ENCODE data around the gene KLHL17.

Gene KLHL17

GRCh38 chr1:930633-931138 is 29.7 kb upstream of the KLHL17 start:
- Histone ChIP-seq H3K4me3 (ENCODE audit: low read depth in 1 of 5, low read length in 5 of 5) (no peak overlapping the region), H3K27me3 (ENCODE audit: control insufficient read depth in 5 of 5, insufficient read depth in 4 of 5, low read length in 5 of 5) (peaks cover 38 to 64% (median 58%) of the 10 kb centered on the region in 5 donors), H3K9ac (ENCODE audit: low read length in 5 of 5) (no peak overlapping the region), H3K4me1 (ENCODE audit: control insufficient read depth in 5 of 5, insufficient read depth in 5 of 5, low read length in 5 of 5) (peaks cover 0 to 10% (median 3%) of the 10 kb centered on the region in 5 donors), H3K27ac (ENCODE audit: low read depth, low read length) (no peak overlapping the region), H3K9me3 (ENCODE audit: control insufficient read depth in 5 of 5, low read length in 5 of 5) (no peaks in the 10 kb centered on the region), H3K36me3 (ENCODE audit: control insufficient read depth in 5 of 5, insufficient read depth in 5 of 5, low read length in 5 of 5) (no peaks in the 10 kb centered on the region)

- no peaks in the 10 kb centered on the region for H3K9me3 ChIP-seq (ENCODE audit: control insufficient read depth in 5 of 5, low read length in 5 of 5)
- peaks cover 35 to 62% (median 55%) of the 10 kb centered on the region in 5 donors for H3K27me3 ChIP-seq (ENCODE audit: control insufficient read depth in 5 of 5, insufficient read depth in 4 of 5, low read length in 5 of 5)
These were observed 28.8 kb upstream of the KLHL17 start for GRCh38 chr1:931380-932172.

GRCh38 chr1:932173-932510 is 28.2 kb upstream of the KLHL17 start:
- peaks cover 34 to 62% (median 55%) of the 10 kb centered on the region in 5 donors for H3K27me3 ChIP-seq (ENCODE audit: control insufficient read depth in 5 of 5, insufficient read depth in 4 of 5, low read length in 5 of 5)

More at GRCh38 chr1:931380-932172, 28.8 kb upstream of the KLHL17 start:
- Histone ChIP-seq H3K36me3 (ENCODE audit: control insufficient read depth in 5 of 5, insufficient read depth in 5 of 5, low read length in 5 of 5) (no peaks in the 10 kb centered on the region), H3K4me3 (ENCODE audit: low read depth in 1 of 5, low read length in 5 of 5) (no peak overlapping the region), H3K27ac (ENCODE audit: low read depth, low read length) (no peak overlapping the region), H3K9ac (ENCODE audit: low read length in 5 of 5) (no peak overlapping the region), H3K4me1 (ENCODE audit: control insufficient read depth in 5 of 5, insufficient read depth in 5 of 5, low read length in 5 of 5) (peaks cover 0 to 12% (median 3%) of the 10 kb centered on the region in 5 donors)

GRCh38 chr1:932776-933602 is 27.4 kb upstream of the KLHL17 start:
- Histone ChIP-seq H3K9me3 (ENCODE audit: control insufficient read depth in 5 of 5, low read length in 5 of 5) (no peaks in the 10 kb centered on the region), H3K36me3 (ENCODE audit: control insufficient read depth in 5 of 5, insufficient read depth in 5 of 5, low read length in 5 of 5) (no peaks in the 10 kb centered on the region), H3K4me1 (ENCODE audit: control insufficient read depth in 5 of 5, insufficient read depth in 5 of 5, low read length in 5 of 5) (peaks cover 0 to 12% (median 3%) of the 10 kb centered on the region in 5 donors), H3K27me3 (ENCODE audit: control insufficient read depth in 5 of 5, insufficient read depth in 4 of 5, low read length in 5 of 5) (peaks cover 33 to 60% (median 52%) of the 10 kb centered on the region in 5 donors), H3K9ac (ENCODE audit: low read length in 5 of 5) (no peak overlapping the region), H3K27ac (ENCODE audit: low read depth, low read length) (no peak overlapping the region), H3K4me3 (ENCODE audit: low read depth in 1 of 5, low read length in 5 of 5) (no peak overlapping the region)

More at GRCh38 chr1:932173-932510, 28.2 kb upstream of the KLHL17 start:
- Histone ChIP-seq H3K36me3 (ENCODE audit: control insufficient read depth in 5 of 5, insufficient read depth in 5 of 5, low read length in 5 of 5) (no peaks in the 10 kb centered on the region), H3K9ac (ENCODE audit: low read length in 5 of 5) (no peak overlapping the region), H3K27ac (ENCODE audit: low read depth, low read length) (no peak overlapping the region), H3K4me1 (ENCODE audit: control insufficient read depth in 5 of 5, insufficient read depth in 5 of 5, low read length in 5 of 5) (peaks cover 0 to 12% (median 3%) of the 10 kb centered on the region in 5 donors), H3K4me3 (ENCODE audit: low read depth in 1 of 5, low read length in 5 of 5) (no peak overlapping the region), H3K9me3 (ENCODE audit: control insufficient read depth in 5 of 5, low read length in 5 of 5) (no peaks in the 10 kb centered on the region)

- Histone ChIP-seq H3K36me3 (ENCODE audit: control insufficient read depth in 5 of 5, insufficient read depth in 5 of 5, low read length in 5 of 5) (no peaks in the 10 kb centered on the region), H3K9me3 (ENCODE audit: control insufficient read depth in 5 of 5, low read length in 5 of 5) (no peaks in the 10 kb centered on the region), H3K9ac (ENCODE audit: low read length in 5 of 5) (no peak overlapping the region), H3K4me3 (ENCODE audit: low read depth in 1 of 5, low read length in 5 of 5) (no peak overlapping the region), H3K27ac (ENCODE audit: low read depth, low read length) (no peak overlapping the region), H3K4me1 (ENCODE audit: control insufficient read depth in 5 of 5, insufficient read depth in 5 of 5, low read length in 5 of 5) (peaks cover 0 to 12% (median 3%) of the 10 kb centered on the region in 5 donors), H3K27me3 (ENCODE audit: control insufficient read depth in 5 of 5, insufficient read depth in 4 of 5, low read length in 5 of 5) (peaks cover 38 to 63% (median 54%) of the 10 kb centered on the region in 5 donors)
These were observed 26.8 kb upstream of the KLHL17 start for GRCh38 chr1:933603-933940.

GRCh38 chr1:934991-935750 is 25.2 kb upstream of the KLHL17 start:
- H3K27me3 ChIP-seq (ENCODE audit: control insufficient read depth in 5 of 5, insufficient read depth in 4 of 5, low read length in 5 of 5) = peaks cover 50 to 72% (median 60%) of the 10 kb centered on the region in 5 donors
- H3K4me1 ChIP-seq (ENCODE audit: control insufficient read depth in 5 of 5, insufficient read depth in 5 of 5, low read length in 5 of 5) = peaks cover 0 to 18% (median 9%) of the 10 kb centered on the region in 5 donors
- no peak overlapping the region for H3K27ac ChIP-seq (ENCODE audit: low read depth, low read length)
- no peak overlapping the region for H3K4me3 ChIP-seq (ENCODE audit: low read depth in 1 of 5, low read length in 5 of 5)
- no peaks in the 10 kb centered on the region for H3K9me3 ChIP-seq (ENCODE audit: control insufficient read depth in 5 of 5, low read length in 5 of 5)
- no peak overlapping the region for H3K9ac ChIP-seq (ENCODE audit: low read length in 5 of 5)
- no peaks in the 10 kb centered on the region for H3K36me3 ChIP-seq (ENCODE audit: control insufficient read depth in 5 of 5, insufficient read depth in 5 of 5, low read length in 5 of 5)

GRCh38 chr1:935751-936231 is 24.6 kb upstream of the KLHL17 start:
- peaks cover 52 to 71% (median 61%) of the 10 kb centered on the region in 5 donors for H3K27me3 ChIP-seq (ENCODE audit: control insufficient read depth in 5 of 5, insufficient read depth in 4 of 5, low read length in 5 of 5)
- H3K27ac ChIP-seq (ENCODE audit: low read depth, low read length) = no peak overlapping the region

GRCh38 chr1:936348-937264 is 23.8 kb upstream of the KLHL17 start:
- Histone ChIP-seq H3K36me3 (ENCODE audit: control insufficient read depth in 5 of 5, insufficient read depth in 5 of 5, low read length in 5 of 5) (no peaks in the 10 kb centered on the region), H3K9me3 (ENCODE audit: control insufficient read depth in 5 of 5, low read length in 5 of 5) (no peaks in the 10 kb centered on the region), H3K9ac (ENCODE audit: low read length in 5 of 5) (no peak overlapping the region), H3K4me3 (ENCODE audit: low read depth in 1 of 5, low read length in 5 of 5) (no peak overlapping the region), H3K27me3 (ENCODE audit: control insufficient read depth in 5 of 5, insufficient read depth in 4 of 5, low read length in 5 of 5) (peaks cover 60 to 71% (median 66%) of the 10 kb centered on the region in 5 donors), H3K27ac (ENCODE audit: low read depth, low read length) (no peak overlapping the region), H3K4me1 (ENCODE audit: control insufficient read depth in 5 of 5, insufficient read depth in 5 of 5, low read length in 5 of 5) (peaks cover 0 to 32% (median 21%) of the 10 kb centered on the region in 5 donors)

More at GRCh38 chr1:935751-936231, 24.6 kb upstream of the KLHL17 start:
- Histone ChIP-seq H3K36me3 (ENCODE audit: control insufficient read depth in 5 of 5, insufficient read depth in 5 of 5, low read length in 5 of 5) (no peaks in the 10 kb centered on the region), H3K4me1 (ENCODE audit: control insufficient read depth in 5 of 5, insufficient read depth in 5 of 5, low read length in 5 of 5) (peaks cover 0 to 23% (median 14%) of the 10 kb centered on the region in 5 donors), H3K4me3 (ENCODE audit: low read depth in 1 of 5, low read length in 5 of 5) (no peak overlapping the region), H3K9me3 (ENCODE audit: control insufficient read depth in 5 of 5, low read length in 5 of 5) (no peaks in the 10 kb centered on the region), H3K9ac (ENCODE audit: low read length in 5 of 5) (no peak overlapping the region)

- Histone ChIP-seq H3K27ac (ENCODE audit: low read depth, low read length) (no peak overlapping the region), H3K9ac (ENCODE audit: low read length in 5 of 5) (no peak overlapping the region), H3K4me3 (ENCODE audit: low read depth in 1 of 5, low read length in 5 of 5) (no peak overlapping the region), H3K27me3 (ENCODE audit: control insufficient read depth in 5 of 5, insufficient read depth in 4 of 5, low read length in 5 of 5) (peaks cover 55 to 68% (median 61%) of the 10 kb centered on the region in 5 donors), H3K9me3 (ENCODE audit: control insufficient read depth in 5 of 5, low read length in 5 of 5) (no peaks in the 10 kb centered on the region), H3K36me3 (ENCODE audit: control insufficient read depth in 5 of 5, insufficient read depth in 5 of 5, low read length in 5 of 5) (no peaks in the 10 kb centered on the region), H3K4me1 (ENCODE audit: control insufficient read depth in 5 of 5, insufficient read depth in 5 of 5, low read length in 5 of 5) (peaks cover 0 to 34% (median 24%) of the 10 kb centered on the region in 5 donors)
These were observed 22.9 kb upstream of the KLHL17 start for GRCh38 chr1:937521-937920.
